Loucy (cell line): ENCODE results near the gene C1orf56.

Experiments
- CTCF ChIP-seq: fragments of 200-600 bp; sonication (generic); conservative IDR thresholded peaks from 2 replicates; pipeline ENCODE4 v1.5.1; 2014; ENCODE audit warnings: mild to moderate bottlenecking, antibody characterized with exemption, low read length
- EZH2phosphoT487 ChIP-seq: fragments of 200-600 bp; IDR thresholded peaks from 2 replicates; pipeline ENCODE4 v1.6.1; 2018; ENCODE audit warnings: antibody characterized with exemption, mild to moderate bottlenecking, moderate library complexity, borderline replicate concordance

- TF ChIP-seq CTCF (no peak), EZH2phosphoT487 (no peak)
Observed at GRCh38 chr1:151007853-151008243, 39.7 kb upstream of the C1orf56 start.
